ENCODE measurements around the gene ESRRG.

DNA sequence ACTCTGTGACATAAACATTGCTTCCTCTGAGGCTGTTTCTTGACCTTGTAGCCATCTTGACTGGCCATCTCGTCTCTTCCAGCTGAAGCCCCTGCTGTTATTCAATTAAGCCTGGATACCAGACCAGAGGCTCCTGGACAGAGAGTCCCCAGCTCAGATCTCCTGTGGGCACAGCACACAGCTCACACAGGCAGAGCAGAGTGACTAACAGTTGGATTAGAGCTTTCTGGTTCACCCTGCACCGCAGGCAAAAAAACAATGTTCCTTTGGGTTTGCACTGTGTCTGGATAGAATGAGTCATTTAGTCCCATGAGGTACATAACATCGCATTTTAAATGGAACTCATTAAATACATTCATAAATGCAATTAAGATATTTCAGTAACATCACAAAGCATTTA lies 266.5 kb downstream of the ESRRG start:
- TF ChIP-seq, protein P1, sequence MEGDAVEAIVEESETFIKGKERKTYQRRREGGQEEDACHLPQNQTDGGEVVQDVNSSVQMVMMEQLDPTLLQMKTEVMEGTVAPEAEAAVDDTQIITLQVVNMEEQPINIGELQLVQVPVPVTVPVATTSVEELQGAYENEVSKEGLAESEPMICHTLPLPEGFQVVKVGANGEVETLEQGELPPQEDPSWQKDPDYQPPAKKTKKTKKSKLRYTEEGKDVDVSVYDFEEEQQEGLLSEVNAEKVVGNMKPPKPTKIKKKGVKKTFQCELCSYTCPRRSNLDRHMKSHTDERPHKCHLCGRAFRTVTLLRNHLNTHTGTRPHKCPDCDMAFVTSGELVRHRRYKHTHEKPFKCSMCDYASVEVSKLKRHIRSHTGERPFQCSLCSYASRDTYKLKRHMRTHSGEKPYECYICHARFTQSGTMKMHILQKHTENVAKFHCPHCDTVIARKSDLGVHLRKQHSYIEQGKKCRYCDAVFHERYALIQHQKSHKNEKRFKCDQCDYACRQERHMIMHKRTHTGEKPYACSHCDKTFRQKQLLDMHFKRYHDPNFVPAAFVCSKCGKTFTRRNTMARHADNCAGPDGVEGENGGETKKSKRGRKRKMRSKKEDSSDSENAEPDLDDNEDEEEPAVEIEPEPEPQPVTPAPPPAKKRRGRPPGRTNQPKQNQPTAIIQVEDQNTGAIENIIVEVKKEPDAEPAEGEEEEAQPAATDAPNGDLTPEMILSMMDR (IDR thresholded peaks at IDR 0.05; ENCODE audit: low read length) = no peak
- TF ChIP-seq EZH2 (optimal IDR thresholded peaks at IDR 0.05; ENCODE audit: low read depth, low read length) = no peak

Data from MM.1S (cell line).